Vagina (tissue), 2 donors: ENCODE measurements around the gene GFER. TPM values are rescaled to one million over a fixed set of nuclear protein-coding genes. Genes with fewer than 3 reads are reported as not detected.
A peak's percentile ranks its signal among the peaks of the same experiment; 100 is the strongest.

Source experiments
- DNase-seq, 2 donors: peaks; one replicate each; pipeline ENCODE4 v3.0.0-alpha.2; 2017; ENCODE audit errors: extremely low spot score in 2 of 2
- H3K27ac ChIP-seq: fragments of 200-600 bp; sonication (generic); one replicate; pipeline ENCODE4 v1.5.1; 2019
- H3K27me3 ChIP-seq: fragments of 200-600 bp; sonication (generic); one replicate; pipeline ENCODE4 v1.5.1; 2019
- H3K36me3 ChIP-seq, 2 donors: fragments of 200-600 bp; sonication (generic); one replicate each; pipeline ENCODE4 v1.5.1; 2017 to 2019
- H3K4me1 ChIP-seq: fragments of 200-600 bp; sonication (generic); one replicate; pipeline ENCODE4 v1.5.1; 2019
- H3K4me3 ChIP-seq, 2 donors: fragments of 200-600 bp; sonication (generic); 1 replicate in 1 of 2; 2 replicates in 1 of 2; pipeline ENCODE4 v1.5.1; 2016 to 2019
- H3K9me3 ChIP-seq: fragments of 200-600 bp; sonication (generic); one replicate; pipeline ENCODE4 v1.5.1; 2019
- CTCF ChIP-seq, 3 experiments: fragments of 450-650 bp in 2 of 3; fragments of 200-600 bp in 1 of 3; sonication (generic) in 1 of 3; IDR thresholded peaks; one replicate each; pipeline ENCODE4 v1.5.1; 2017 to 2019; ENCODE audit warnings: antibody characterized with exemption in 3 of 3, mild to moderate bottlenecking in 2 of 3, moderate library complexity in 2 of 3
- POLR2A ChIP-seq, 2 donors: fragments of 450-650 bp; IDR thresholded peaks; one replicate each; pipeline ENCODE4 v1.6.1; 2017; ENCODE audit warnings: antibody characterized with exemption in 2 of 2, mild to moderate bottlenecking in 2 of 2, moderate library complexity in 2 of 2
- POLR2AphosphoS5 ChIP-seq, 2 donors: sonication (generic); formaldehyde crosslinking; IDR thresholded peaks; one replicate each; pipeline ENCODE4 v1.9.0; 2017; ENCODE audit warnings: antibody characterized with exemption in 2 of 2, mild to moderate bottlenecking in 2 of 2, low read depth in 1 of 2; ENCODE audit not compliant: insufficient read depth in 1 of 2
- intact Hi-C: fragments of 100-400 bp; cut with DNase I; formaldehyde crosslinking; loops from one replicate; pipeline ENCODE4 v1.15.1; 2023
- total RNA-seq: library from RNA; depleted of rRNA; stranded (reverse); fragments of >200 nt; gene quantifications from one replicate; pipeline ENCODE4 v1.2.3, GENCODE V29; 2016

The GFER gene
- total RNA-seq, 1 donor from 2014 or later = 11.5 TPM

GRCh38 chr16:1958715-1959268 lies 25.2 kb upstream of the GFER start:
- TF ChIP-seq POLR2A (IDR thresholded peaks at IDR 0.05) (no peak), POLR2AphosphoS5 (IDR thresholded peaks at IDR 0.05; ENCODE audit: insufficient read depth in 1 of 2, low read depth in 1 of 2) (no peak), CTCF (IDR thresholded peaks at IDR 0.05) (no peak)
- intact Hi-C loops = no loop called here
- Histone ChIP-seq H3K9me3 (no peaks in the 10 kb centered on the region), H3K27me3 (no peaks in the 10 kb centered on the region), H3K27ac (peak overlapping the region; percentile 79), H3K4me3 (peak overlapping the region; percentile 73 to 81), H3K36me3 (peaks cover 0 to 31% of the 10 kb centered on the region in 2 donors), H3K4me1 (peaks cover 31% of the 10 kb centered on the region)
- no peak for DNase-seq

- Histone ChIP-seq H3K27ac (peak within 1 kb of the TSS; percentile 79), H3K4me1 (peaks cover 34% of the 10 kb centered on the region), H3K9me3 (no peaks in the 10 kb centered on the region), H3K27me3 (no peaks in the 10 kb centered on the region), H3K4me3 (peak within 1 kb of the TSS; percentile 73 to 81), H3K36me3 (peaks cover 0 to 31% of the 10 kb centered on the region in 2 donors)
- intact Hi-C loops = no loop called here
- TF ChIP-seq POLR2A (IDR thresholded peaks at IDR 0.05) = peak in 1 of 2 donors; percentile 67
- peak in 2 of 3 experiments; percentile 63 to 65 for TF ChIP-seq CTCF (IDR thresholded peaks at IDR 0.05)
- TF ChIP-seq POLR2AphosphoS5 (IDR thresholded peaks at IDR 0.05; ENCODE audit: insufficient read depth in 1 of 2, low read depth in 1 of 2) = peak in 1 of 2 donors; percentile 85
- no peak for DNase-seq
Measured at GRCh38 chr16:1959269-1960039, 24.5 kb upstream of the GFER start, which contains the start of gene NDUFB10. Gene NDUFB10 (plus strand): TSS chr16:1959538. CDS start chr16:1959625, 87 bp downstream.

GRCh38 chr16:1960665-1961630 lies 23.0 kb upstream of the GFER start:
- TF ChIP-seq POLR2A (IDR thresholded peaks at IDR 0.05) (no peak), CTCF (IDR thresholded peaks at IDR 0.05) (no peak), POLR2AphosphoS5 (IDR thresholded peaks at IDR 0.05; ENCODE audit: insufficient read depth in 1 of 2, low read depth in 1 of 2) (no peak)
- DNase-seq = no peak
- H3K27ac ChIP-seq = no peak overlapping the region
- no peaks in the 10 kb centered on the region for H3K9me3 ChIP-seq
- no peaks in the 10 kb centered on the region for H3K27me3 ChIP-seq
- peak overlapping the region; percentile 73 to 81 for H3K4me3 ChIP-seq
- H3K4me1 ChIP-seq = peaks cover 43% of the 10 kb centered on the region
- peaks cover 0 to 31% of the 10 kb centered on the region in 2 donors for H3K36me3 ChIP-seq
- intact Hi-C loops = no loop called here

- intact Hi-C loops = no loop called here
Measured at GRCh38 chr16:1961651-1962067, 22.3 kb upstream of the GFER start.

More at GRCh38 chr16:1961651-1962067, 22.3 kb upstream of the GFER start:
- Histone ChIP-seq H3K4me3 (no peak overlapping the region), H3K9me3 (no peaks in the 10 kb centered on the region), H3K36me3 (peaks cover 0 to 31% of the 10 kb centered on the region in 2 donors), H3K4me1 (peaks cover 50% of the 10 kb centered on the region), H3K27ac (no peak overlapping the region), H3K27me3 (no peaks in the 10 kb centered on the region)
- no peak for DNase-seq
- TF ChIP-seq POLR2A (IDR thresholded peaks at IDR 0.05) = no peak
- no peak for TF ChIP-seq CTCF (IDR thresholded peaks at IDR 0.05)
- TF ChIP-seq POLR2AphosphoS5 (IDR thresholded peaks at IDR 0.05; ENCODE audit: insufficient read depth in 1 of 2, low read depth in 1 of 2) = no peak
